Activated CD4-positive, alpha-beta memory T cell treated with anti-CD3 and anti-CD28 coated beads, Interleukin-2, amount 10 ng/mL, durations not matched to agents 7 days and 5 days (primary cell): ENCODE results near the gene ABHD12. TPM values are rescaled to one million over a fixed set of nuclear protein-coding genes. Genes with fewer than 3 reads are reported as not detected.

Experiments used
- CTCF ChIA-PET: fragments of 350-600 bp; sonication (Branson Sonifier 250); formaldehyde crosslinking; loops from one replicate; lab custom pipeline; 2021; ENCODE audit warnings: antibody characterized with exemption, inconsistent platforms; lab: Charles Lee
- POLR2A ChIA-PET: fragments of 350-600 bp; sonication (Branson Sonifier 250); formaldehyde crosslinking; loops from one replicate; lab custom pipeline; 2021; ENCODE audit warnings: antibody characterized with exemption; lab: Charles Lee
- DNase-seq: peaks from one replicate; pipeline ENCODE4 v3.0.0-alpha.2; 2020
- H3K27ac Mint-ChIP-seq: one replicate; pipeline ENCODE4 v1.8.0; 2021; ENCODE audit warnings: mild to moderate bottlenecking, mixed read lengths
- H3K27me3 Mint-ChIP-seq: one replicate; pipeline ENCODE4 v1.8.0; 2021; ENCODE audit warnings: mixed read lengths
- H3K36me3 Mint-ChIP-seq: one replicate; pipeline ENCODE4 v1.8.0; 2021; ENCODE audit warnings: low read depth, mixed read lengths
- H3K4me1 Mint-ChIP-seq: one replicate; pipeline ENCODE4 v1.8.0; 2021; ENCODE audit warnings: mixed read lengths
- H3K4me3 Mint-ChIP-seq: one replicate; pipeline ENCODE4 v1.8.0; 2021; ENCODE audit warnings: mild to moderate bottlenecking, mixed read lengths
- H3K9me3 Mint-ChIP-seq: one replicate; pipeline ENCODE4 v1.8.0; 2021; ENCODE audit warnings: mixed read lengths
- total RNA-seq, 2 experiments: library from RNA; stranded (reverse); gene quantifications; one replicate each; pipeline ENCODE4 v1.2.3, GENCODE V29; 2021

The ABHD12 gene
- total RNA-seq, 2 experiments from 2014 or later = 30.8 to 31.7 TPM

DNA sequence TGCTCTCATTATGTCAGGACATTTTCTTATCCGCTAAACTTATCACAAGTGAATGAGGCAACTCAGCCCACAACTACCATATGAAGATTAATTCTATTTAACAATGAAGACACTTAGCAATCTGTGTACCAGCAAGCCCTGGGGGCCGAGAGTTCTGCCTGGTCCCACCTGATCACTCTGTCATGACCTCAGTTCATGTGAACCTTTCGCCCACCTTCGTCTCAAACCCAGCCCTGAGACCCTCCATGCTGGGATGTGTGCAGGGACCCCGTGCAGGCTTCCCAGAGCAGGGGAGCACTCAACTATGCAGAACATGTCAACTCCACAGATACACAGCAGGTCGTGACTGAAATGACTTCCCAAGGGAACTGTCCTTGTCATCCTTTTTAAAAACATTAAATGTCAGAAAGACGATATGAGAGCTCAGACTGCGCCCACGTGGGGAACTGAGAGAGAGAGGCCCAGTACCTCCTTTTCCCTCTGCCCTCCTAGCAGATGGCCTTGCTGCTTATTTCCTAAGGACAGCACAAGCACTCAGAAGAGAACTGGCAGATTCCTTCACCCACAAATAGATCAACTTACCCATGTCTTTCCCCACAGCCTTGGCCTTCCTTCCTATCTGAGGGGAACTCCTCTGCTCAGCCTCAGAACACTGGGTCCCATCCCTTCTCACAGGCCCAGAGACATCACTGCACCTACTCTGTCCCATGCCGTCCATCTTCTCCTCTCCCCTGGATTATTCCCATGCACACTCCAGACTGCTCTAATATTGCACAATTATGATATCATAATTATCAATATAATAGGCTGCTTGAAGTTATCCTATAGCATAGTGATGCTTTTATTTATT is 11.5 kb downstream of the ABHD12 start:
- POLR2A ChIA-PET = no interaction called here
- Mint-ChIP-seq H3K4me3 (no peak overlapping the region), H3K27me3 (no peaks in the 10 kb centered on the region), H3K9me3 (no peaks in the 10 kb centered on the region), H3K27ac (no peak overlapping the region), H3K4me1 (peaks cover 8% of the 10 kb centered on the region), H3K36me3 (peaks cover 12% of the 10 kb centered on the region)
- CTCF ChIA-PET = no interaction called here
- no peak for DNase-seq

- Mint-ChIP-seq H3K4me1 (peaks cover 9% of the 10 kb centered on the region), H3K4me3 (no peak overlapping the region), H3K36me3 (peaks cover 18% of the 10 kb centered on the region), H3K27ac (no peak overlapping the region), H3K9me3 (no peaks in the 10 kb centered on the region), H3K27me3 (no peaks in the 10 kb centered on the region)
- POLR2A ChIA-PET = interaction anchor here (0.8 kb wide), 1 partner anchor 14 kb away, joined by 3 read pairs; no protein-coding TSS in a partner anchor
- DNase-seq = no peak
- CTCF ChIA-PET = interaction anchor here (0.6 kb wide), 1 partner anchor 21 kb away, joined by 4 read pairs; no protein-coding TSS in a partner anchor
Measured at GRCh38 chr20:25378189-25378883, 12.3 kb downstream of the ABHD12 start.

GRCh38 chr20:25376886-25377285 is 13.7 kb downstream of the ABHD12 start:
- no peaks in the 10 kb centered on the region for H3K9me3 Mint-ChIP-seq
- no peak overlapping the region for H3K4me3 Mint-ChIP-seq
- H3K27me3 Mint-ChIP-seq = no peaks in the 10 kb centered on the region
- ChIA-PET POLR2A (no interaction called here), CTCF (no interaction called here)
- peaks cover 5% of the 10 kb centered on the region for H3K4me1 Mint-ChIP-seq
- H3K36me3 Mint-ChIP-seq = peaks cover 14% of the 10 kb centered on the region
- no peak for DNase-seq
- H3K27ac Mint-ChIP-seq = no peak overlapping the region

GRCh38 chr20:25376236-25376635 is 14.4 kb downstream of the ABHD12 start:
- H3K9me3 Mint-ChIP-seq = no peaks in the 10 kb centered on the region
- peaks cover 5% of the 10 kb centered on the region for H3K4me1 Mint-ChIP-seq
- peaks cover 14% of the 10 kb centered on the region for H3K36me3 Mint-ChIP-seq
- ChIA-PET POLR2A (no interaction called here), CTCF (no interaction called here)
- H3K4me3 Mint-ChIP-seq = no peak overlapping the region
- H3K27ac Mint-ChIP-seq = no peak overlapping the region
- DNase-seq = no peak
- H3K27me3 Mint-ChIP-seq = no peaks in the 10 kb centered on the region

DNA sequence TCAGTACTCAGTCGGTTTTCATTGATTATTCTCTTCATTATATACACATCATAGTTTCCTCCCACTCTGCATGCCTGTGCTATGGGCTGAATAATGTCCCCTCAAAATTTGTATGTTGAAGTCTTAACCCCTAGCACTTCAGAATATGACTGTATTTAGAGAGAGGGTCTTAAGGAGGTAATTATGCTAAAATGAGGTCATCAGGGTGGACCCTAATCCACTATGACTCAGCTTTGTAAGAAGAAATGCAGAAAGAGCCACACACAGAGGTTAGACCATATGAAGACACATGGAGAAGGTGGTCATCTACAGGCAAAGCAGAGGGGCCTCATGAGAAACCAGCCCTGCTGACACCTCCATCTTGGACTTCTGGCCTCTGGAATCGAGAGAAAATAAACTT is 15.8 kb downstream of the ABHD12 start:
- peaks cover 5% of the 10 kb centered on the region for H3K4me1 Mint-ChIP-seq
- H3K36me3 Mint-ChIP-seq = peaks cover 9% of the 10 kb centered on the region
- H3K27me3 Mint-ChIP-seq = no peaks in the 10 kb centered on the region
- H3K4me3 Mint-ChIP-seq = no peak overlapping the region
- ChIA-PET POLR2A (no interaction called here), CTCF (no interaction called here)
- no peak for DNase-seq
- no peaks in the 10 kb centered on the region for H3K9me3 Mint-ChIP-seq
- no peak overlapping the region for H3K27ac Mint-ChIP-seq

DNA sequence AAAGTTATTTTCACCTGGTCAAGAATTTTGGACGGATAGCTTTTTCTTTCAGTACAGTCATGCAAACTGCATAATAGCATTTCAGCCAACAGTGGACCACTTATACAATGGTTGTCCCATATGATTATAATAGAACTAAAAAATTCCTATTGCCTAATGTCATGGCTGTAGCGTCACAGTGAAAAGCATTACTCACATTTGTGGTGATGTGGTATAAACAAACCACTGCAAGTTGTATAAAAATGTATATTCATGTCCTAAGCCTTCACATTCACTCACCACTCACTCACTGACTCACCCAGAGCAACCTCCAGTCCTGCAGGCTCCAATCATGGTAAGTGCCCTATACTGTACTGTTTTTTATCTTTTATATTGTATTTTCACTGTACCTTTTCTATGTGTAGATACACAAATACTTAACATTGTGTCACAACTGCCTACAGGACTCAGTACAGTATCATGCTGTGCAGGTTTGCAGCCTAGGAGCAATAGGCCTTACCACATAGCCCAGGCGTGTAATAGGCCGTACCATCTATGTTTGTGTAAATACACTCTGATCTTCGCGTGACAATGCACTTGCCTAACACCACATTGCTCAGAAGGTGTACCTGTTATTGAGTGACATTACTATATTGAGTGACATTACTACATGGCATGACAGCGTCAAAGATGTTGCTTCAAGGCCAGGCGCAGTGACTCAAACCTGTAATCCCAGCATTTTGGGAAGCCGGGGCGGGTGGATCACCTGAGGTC is 17.9 kb downstream of the ABHD12 start:
- no peaks in the 10 kb centered on the region for H3K27me3 Mint-ChIP-seq
- no peak overlapping the region for H3K4me3 Mint-ChIP-seq
- no peak overlapping the region for H3K27ac Mint-ChIP-seq
- CTCF ChIA-PET = no interaction called here
- peaks cover 5% of the 10 kb centered on the region for H3K4me1 Mint-ChIP-seq
- DNase-seq = no peak
- POLR2A ChIA-PET = no interaction called here
- H3K9me3 Mint-ChIP-seq = no peaks in the 10 kb centered on the region
- H3K36me3 Mint-ChIP-seq = peaks cover 14% of the 10 kb centered on the region

DNA sequence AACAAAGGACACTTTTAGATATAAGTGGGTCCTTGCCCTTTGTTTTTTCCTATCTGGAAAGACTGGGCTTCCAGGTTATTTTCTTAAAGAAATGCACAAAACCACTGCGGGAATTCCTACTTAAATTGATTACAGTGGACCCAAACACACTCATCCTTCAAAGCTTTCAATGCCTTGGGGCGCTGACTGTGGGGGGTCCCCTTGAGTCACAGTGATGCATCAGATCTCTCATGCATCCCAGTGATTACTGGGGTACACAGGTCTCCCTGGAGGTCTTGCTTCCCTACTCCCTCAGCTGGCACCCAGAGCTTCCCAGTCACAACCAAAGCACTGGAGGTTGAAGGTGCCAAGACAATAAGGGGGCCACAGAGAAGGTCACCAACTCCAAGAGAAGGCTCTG is 20.7 kb downstream of the ABHD12 start:
- POLR2A ChIA-PET = no interaction called here

DNA sequence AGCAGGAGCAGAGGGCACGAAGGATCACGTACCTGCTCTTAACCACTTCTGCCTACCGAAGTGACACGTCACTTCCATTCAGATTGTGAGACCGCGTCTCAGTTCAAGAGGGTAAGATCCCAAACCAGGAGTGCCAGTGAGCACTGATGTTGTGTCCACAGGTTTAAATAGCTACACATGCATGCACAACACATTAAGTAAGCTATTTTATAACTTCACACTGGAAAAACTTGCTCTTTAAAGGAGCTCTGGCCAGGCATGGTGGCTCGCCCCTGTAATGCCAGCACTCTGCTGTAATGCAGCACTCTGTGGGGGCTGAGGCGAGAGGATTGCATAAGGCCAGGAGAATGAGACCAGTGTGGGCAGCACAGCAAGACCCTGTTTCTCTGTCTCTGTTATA is 21.1 kb downstream of the ABHD12 start:
- Mint-ChIP-seq H3K27me3 (no peaks in the 10 kb centered on the region), H3K36me3 (peaks cover 14% of the 10 kb centered on the region), H3K4me1 (peaks cover 3% of the 10 kb centered on the region), H3K27ac (no peak overlapping the region), H3K9me3 (no peaks in the 10 kb centered on the region), H3K4me3 (no peak overlapping the region)
- CTCF ChIA-PET = interaction anchor here (0.7 kb wide), 1 partner anchor 100 kb away, joined by 3 read pairs; no protein-coding TSS in a partner anchor
- no peak for DNase-seq
- POLR2A ChIA-PET = no interaction called here

More for the DNA sequence above, 20.7 kb downstream of the ABHD12 start:
- no peaks in the 10 kb centered on the region for H3K27me3 Mint-ChIP-seq
- no peak overlapping the region for H3K4me3 Mint-ChIP-seq
- no peak overlapping the region for H3K27ac Mint-ChIP-seq
- DNase-seq = no peak
- peaks cover 14% of the 10 kb centered on the region for H3K36me3 Mint-ChIP-seq
- peaks cover 3% of the 10 kb centered on the region for H3K4me1 Mint-ChIP-seq
- H3K9me3 Mint-ChIP-seq = no peaks in the 10 kb centered on the region
- CTCF ChIA-PET = interaction anchor here (0.7 kb wide), 1 partner anchor 101 kb away, joined by 3 read pairs; no protein-coding TSS in a partner anchor

DNA sequence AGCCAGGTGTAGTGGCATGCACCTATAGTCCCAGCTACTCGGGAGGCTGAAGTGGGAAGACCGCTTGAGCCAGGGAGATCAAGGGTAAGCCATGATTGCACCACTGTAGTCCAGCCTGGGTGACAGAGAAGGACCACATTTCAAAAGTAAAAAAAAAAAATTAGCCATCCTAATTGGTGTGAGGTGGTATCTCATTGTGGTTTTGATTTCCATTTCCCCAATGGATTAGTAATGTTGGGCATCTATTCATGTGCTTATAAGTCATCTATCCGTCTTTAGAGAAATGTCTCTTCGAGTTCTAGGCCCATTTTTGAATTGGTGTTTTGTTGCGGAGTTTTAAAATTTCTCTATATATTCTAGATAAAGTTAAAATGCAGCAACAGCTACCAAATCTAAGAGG is 21.7 kb downstream of the ABHD12 start:
- POLR2A ChIA-PET = no interaction called here
- H3K4me3 Mint-ChIP-seq = no peak overlapping the region
- no peak overlapping the region for H3K27ac Mint-ChIP-seq
- peaks cover 3% of the 10 kb centered on the region for H3K4me1 Mint-ChIP-seq
- CTCF ChIA-PET = no interaction called here
- H3K36me3 Mint-ChIP-seq = peaks cover 11% of the 10 kb centered on the region
- H3K27me3 Mint-ChIP-seq = no peaks in the 10 kb centered on the region
- no peak for DNase-seq
- no peaks in the 10 kb centered on the region for H3K9me3 Mint-ChIP-seq

GRCh38 chr20:25368526-25368925 is 22.1 kb downstream of the ABHD12 start:
- H3K4me3 Mint-ChIP-seq = no peak overlapping the region
- H3K9me3 Mint-ChIP-seq = no peaks in the 10 kb centered on the region
- CTCF ChIA-PET = no interaction called here
- no peak for DNase-seq
- peaks cover 2% of the 10 kb centered on the region for H3K4me1 Mint-ChIP-seq
- peaks cover 9% of the 10 kb centered on the region for H3K36me3 Mint-ChIP-seq
- no peaks in the 10 kb centered on the region for H3K27me3 Mint-ChIP-seq
- POLR2A ChIA-PET = no interaction called here
- H3K27ac Mint-ChIP-seq = no peak overlapping the region

GRCh38 chr20:25364879-25365699 is 25.5 kb downstream of the ABHD12 start:
- H3K4me3 Mint-ChIP-seq = no peak overlapping the region
- H3K9me3 Mint-ChIP-seq = no peaks in the 10 kb centered on the region
- H3K4me1 Mint-ChIP-seq = no peaks in the 10 kb centered on the region
- no peak for DNase-seq
- H3K27ac Mint-ChIP-seq = no peak overlapping the region
- POLR2A ChIA-PET = interaction anchor here (0.8 to 0.9 kb wide), 2 partner anchors 9 to 12 kb away, joined by 3 to 4 read pairs; no protein-coding TSS in a partner anchor
- peaks cover 8% of the 10 kb centered on the region for H3K36me3 Mint-ChIP-seq
- CTCF ChIA-PET = no interaction called here
- no peaks in the 10 kb centered on the region for H3K27me3 Mint-ChIP-seq

- no peaks in the 10 kb centered on the region for H3K27me3 Mint-ChIP-seq
- ChIA-PET CTCF (no interaction called here), POLR2A (interaction anchor here (0.8 to 0.9 kb wide), 2 partner anchors 8 to 11 kb away, joined by 3 to 4 read pairs; no protein-coding TSS in a partner anchor)
- H3K36me3 Mint-ChIP-seq = peaks cover 8% of the 10 kb centered on the region
- DNase-seq = no peak
- no peaks in the 10 kb centered on the region for H3K4me1 Mint-ChIP-seq
- no peak overlapping the region for H3K27ac Mint-ChIP-seq
- H3K4me3 Mint-ChIP-seq = no peak overlapping the region
- no peaks in the 10 kb centered on the region for H3K9me3 Mint-ChIP-seq
Measured at GRCh38 chr20:25364180-25364788, 26.4 kb downstream of the ABHD12 start.
